Small intestine (tissue), 7 donors: ENCODE data around the gene LRCOL1. TPM values are rescaled to one million over a fixed set of nuclear protein-coding genes. Genes with fewer than 3 reads are reported as not detected.
"Not testable (repeated sequence)": the region's sequence is repeated elsewhere in the genome, so short reads cannot be mapped to it uniquely, and the experiment has no call there.

Experiments used
- DNase-seq, 2 donors: peaks; one replicate each; pipeline versions ENCODE4 v3.0.0 to v3.0.0-alpha.2; 2013
- FAIRE-seq: peaks from 2 replicates; lab custom pipeline; 2012; peaks lifted over from hg19 to GRCh38; lab: Jason Lieb, UNC
- H3K27ac ChIP-seq, 3 donors: one replicate each; pipeline ENCODE4 v1.5.1; 2013; ENCODE audit warnings: low read length in 2 of 3, mild to moderate bottlenecking in 2 of 3, control low read depth in 1 of 3, inconsistent platforms in 1 of 3, low read depth in 1 of 3, moderate library complexity in 1 of 3
- H3K27me3 ChIP-seq, 3 donors: one replicate each; pipeline ENCODE4 v1.6.1; 2013; ENCODE audit warnings: low read length in 3 of 3, inconsistent platforms in 1 of 3; ENCODE audit not compliant: control insufficient read depth in 3 of 3, insufficient read depth in 3 of 3
- H3K36me3 ChIP-seq, 3 donors: one replicate each; pipeline ENCODE4 v1.6.1; 2013; ENCODE audit warnings: low read length in 3 of 3, inconsistent platforms in 1 of 3, low read depth in 1 of 3, mild to moderate bottlenecking in 1 of 3, moderate library complexity in 1 of 3; ENCODE audit not compliant: control insufficient read depth in 3 of 3, insufficient read depth in 2 of 3
- H3K4me1 ChIP-seq, 3 donors: one replicate each; pipeline ENCODE4 v1.6.1; 2013; ENCODE audit warnings: low read length in 2 of 3, inconsistent platforms in 1 of 3, low read depth in 1 of 3, mild to moderate bottlenecking in 1 of 3, moderate library complexity in 1 of 3; ENCODE audit not compliant: control insufficient read depth in 3 of 3, insufficient read depth in 2 of 3
- H3K4me3 ChIP-seq, 3 donors: one replicate each; pipeline ENCODE4 v1.5.1; 2013; ENCODE audit warnings: low read length in 3 of 3, control low read depth in 1 of 3, inconsistent platforms in 1 of 3, low read depth in 1 of 3, mild to moderate bottlenecking in 1 of 3, moderate library complexity in 1 of 3
- H3K9me3 ChIP-seq, 2 donors: one replicate each; pipeline ENCODE4 v1.6.1; 2013; ENCODE audit warnings: low read depth in 1 of 2, low read length in 1 of 2; ENCODE audit not compliant: control insufficient read depth in 2 of 2, insufficient read depth in 1 of 2
- WGBS, 3 donors: extraction: QIAGEN DNeasy Blood & Tissue Kit; methylation state at CpG; one replicate each; pipeline ENCODE4 v1.1.7; 2013; 5-methylcytosine and 5-hydroxymethylcytosine counted together
- polyA plus RNA-seq, 4 donors: library from polyadenylated mRNA; stranded (reverse) in 3 of 4; unstranded in 1 of 4; fragments of 200-250 nt in 3 of 4; fragments of 120-200 nt in 1 of 4; gene quantifications; one replicate each; pipeline versions ENCODE4 v1.2.1 to v1.2.3, GENCODE V29; 2013
- donor health status: healthy with polysubstance abuse.
- donor health status: control.
- donor health status: control.
- donor health status: Bipolar disorder and iron deficiency.
- donor health status: healthy.

Gene LRCOL1
- polyA plus RNA-seq, 4 donors: 0.21 to 0.85 TPM; not detected in 2

DNA sequence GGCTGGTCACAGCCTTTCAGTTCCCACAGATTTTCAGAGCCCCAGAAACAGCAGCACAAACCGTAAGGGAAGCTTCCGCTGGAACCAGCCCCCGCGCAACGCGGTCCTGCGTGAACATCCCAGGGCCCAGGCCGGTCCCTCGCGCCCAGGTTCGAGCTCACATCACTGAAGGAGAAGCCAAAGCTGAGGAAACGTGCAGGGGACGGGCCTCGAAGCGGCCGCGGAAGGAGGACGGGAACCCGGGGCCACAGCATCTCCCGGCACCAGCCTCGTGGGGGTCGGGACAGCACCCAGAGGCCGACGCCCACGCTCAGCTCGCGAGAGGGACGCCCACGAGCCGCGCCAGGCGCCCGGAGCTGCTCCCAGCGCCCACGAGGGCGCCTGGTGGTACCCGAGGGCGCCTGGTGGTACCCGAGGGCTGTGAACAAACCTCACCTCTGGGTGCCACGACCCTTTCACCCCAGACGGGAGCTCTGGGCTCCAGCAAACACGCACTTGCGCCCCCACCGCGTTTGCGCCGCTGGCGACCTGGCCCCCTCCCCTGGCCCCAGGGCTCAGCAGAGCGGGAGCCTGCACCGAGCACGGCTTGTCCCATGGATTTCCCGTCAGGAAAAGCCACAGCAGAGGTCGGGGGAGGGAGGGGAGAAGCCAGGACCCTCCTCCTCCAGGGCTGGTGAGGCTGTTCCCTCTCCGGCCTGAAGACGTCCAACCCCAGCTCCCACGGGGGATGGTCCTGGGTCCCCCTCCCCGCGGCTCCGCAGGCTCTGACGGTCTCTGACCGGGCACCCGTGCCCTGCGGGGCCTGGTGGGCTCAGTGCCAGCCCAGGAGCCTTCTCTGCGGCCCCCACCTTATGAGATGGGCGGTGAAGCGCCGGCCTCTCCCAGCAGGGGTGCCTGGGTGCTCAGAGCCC lies 6.9 kb downstream of the LRCOL1 start:
- FAIRE-seq: no peak

DNA sequence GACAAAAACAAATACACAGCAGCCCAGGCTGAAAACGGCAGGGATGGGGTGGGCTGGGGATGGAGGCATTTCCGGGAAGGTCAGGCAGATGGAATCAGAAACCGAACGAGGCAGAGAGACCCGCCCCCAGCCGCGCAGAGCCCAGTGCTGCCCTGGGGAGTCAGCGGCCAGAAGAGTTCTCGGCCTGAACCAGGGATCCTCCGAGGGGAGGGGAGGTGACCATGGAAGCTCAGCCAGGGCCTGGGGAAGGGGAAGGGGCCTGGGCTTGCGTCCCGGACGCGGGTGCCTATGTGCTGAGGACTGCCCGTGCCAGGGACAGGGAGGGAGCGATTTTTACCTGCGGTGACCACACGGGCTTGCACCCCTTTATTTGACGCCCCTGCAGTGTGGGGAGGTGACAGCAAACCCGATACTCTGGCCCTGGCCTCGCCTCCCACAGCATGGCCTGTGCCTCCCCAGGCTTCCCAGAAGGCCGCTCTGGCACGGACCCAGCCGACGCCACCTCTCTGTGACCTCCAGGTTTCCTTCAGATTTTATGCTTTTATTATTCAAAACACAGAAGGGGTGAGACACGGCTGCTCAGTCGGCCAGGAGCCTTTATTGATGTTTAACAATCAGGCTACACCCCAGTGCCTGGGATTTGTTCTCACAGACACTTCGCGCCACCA lies 7.7 kb downstream of the LRCOL1 start:
- DNase-seq: peak in 1 of 2 donors; percentile 36
- peak overlapping the region in 2 of 3 donors; percentile 37 to 56 for H3K27ac ChIP-seq

More for the DNA sequence above, 6.9 kb downstream of the LRCOL1 start:
- Histone ChIP-seq H3K36me3 (no peaks in the 10 kb centered on the region), H3K4me1 (peaks cover 0 to 22% (median 0%) of the 10 kb centered on the region in 3 donors), H3K27me3 (peaks cover 2 to 82% (median 5%) of the 10 kb centered on the region in 3 donors), H3K9me3 (peaks cover 0 to 2% of the 10 kb centered on the region in 2 donors), H3K27ac (peak overlapping the region in 2 of 3 donors; percentile 56 to 71), H3K4me3 (peak overlapping the region in 1 of 3 donors; percentile 23)
- DNase-seq: no peak
- 41 to 44% (median 43%) methylated on average over 56 to 67 of the region's 67 CpGs for WGBS, 3 donors

DNA sequence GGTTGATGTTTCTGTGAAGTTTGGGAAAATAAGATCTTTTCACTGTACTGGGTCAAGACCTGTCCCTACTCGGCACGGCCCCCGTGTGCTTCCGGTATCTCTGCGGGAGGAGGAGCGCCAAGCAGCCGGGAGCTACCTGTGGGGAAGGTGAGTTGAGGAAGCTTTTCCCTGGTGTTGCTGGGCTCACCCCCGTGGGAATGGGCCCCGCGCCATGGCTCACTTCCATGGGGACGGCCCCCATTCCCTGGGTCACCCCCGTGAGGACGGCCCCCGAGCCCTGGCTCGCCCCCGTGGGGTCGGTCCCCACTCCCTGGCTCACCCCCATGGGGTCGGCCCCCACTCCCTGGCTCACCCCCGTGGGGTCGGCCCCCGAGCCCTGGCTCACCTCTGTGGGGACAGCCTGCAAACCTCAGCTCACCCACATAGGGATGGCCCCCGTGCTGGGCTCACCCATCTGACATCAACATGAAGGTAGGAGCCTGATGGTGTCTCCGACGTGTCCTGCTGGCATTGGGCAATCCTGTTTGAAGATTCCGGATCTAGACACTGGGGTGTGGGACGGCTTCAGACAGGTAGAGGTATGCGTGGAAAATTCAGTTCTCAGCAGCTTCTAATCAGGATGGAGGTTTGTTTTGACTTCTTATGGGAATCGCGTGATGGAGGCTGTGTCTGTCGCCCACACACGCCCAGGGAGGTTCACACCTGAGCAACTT lies 9.1 kb downstream of the LRCOL1 start:
- Histone ChIP-seq H3K27me3 (peaks cover 2 to 65% (median 4%) of the 10 kb centered on the region in 3 donors), H3K27ac (no peak overlapping the region), H3K9me3 (peaks cover 0 to 2% of the 10 kb centered on the region in 2 donors), H3K4me3 (no peak overlapping the region), H3K4me1 (peaks cover 0 to 18% (median 0%) of the 10 kb centered on the region in 3 donors), H3K36me3 (no peaks in the 10 kb centered on the region)
- FAIRE-seq (no peak), DNase-seq (no peak)
- 62 to 78% (median 66%) methylated on average over 25 to 31 of the region's 31 CpGs for WGBS, 3 donors

More for the DNA sequence above, 7.7 kb downstream of the LRCOL1 start:
- 26 to 33% (median 27%) methylated on average over 25 to 29 of the region's 29 CpGs for WGBS, 3 donors
- Histone ChIP-seq H3K27me3 (peaks cover 2 to 75% (median 4%) of the 10 kb centered on the region in 3 donors), H3K4me3 (no peak overlapping the region), H3K4me1 (peaks cover 0 to 18% (median 0%) of the 10 kb centered on the region in 3 donors), H3K36me3 (no peaks in the 10 kb centered on the region), H3K9me3 (peaks cover 0 to 2% of the 10 kb centered on the region in 2 donors)
- no peak for FAIRE-seq

DNA sequence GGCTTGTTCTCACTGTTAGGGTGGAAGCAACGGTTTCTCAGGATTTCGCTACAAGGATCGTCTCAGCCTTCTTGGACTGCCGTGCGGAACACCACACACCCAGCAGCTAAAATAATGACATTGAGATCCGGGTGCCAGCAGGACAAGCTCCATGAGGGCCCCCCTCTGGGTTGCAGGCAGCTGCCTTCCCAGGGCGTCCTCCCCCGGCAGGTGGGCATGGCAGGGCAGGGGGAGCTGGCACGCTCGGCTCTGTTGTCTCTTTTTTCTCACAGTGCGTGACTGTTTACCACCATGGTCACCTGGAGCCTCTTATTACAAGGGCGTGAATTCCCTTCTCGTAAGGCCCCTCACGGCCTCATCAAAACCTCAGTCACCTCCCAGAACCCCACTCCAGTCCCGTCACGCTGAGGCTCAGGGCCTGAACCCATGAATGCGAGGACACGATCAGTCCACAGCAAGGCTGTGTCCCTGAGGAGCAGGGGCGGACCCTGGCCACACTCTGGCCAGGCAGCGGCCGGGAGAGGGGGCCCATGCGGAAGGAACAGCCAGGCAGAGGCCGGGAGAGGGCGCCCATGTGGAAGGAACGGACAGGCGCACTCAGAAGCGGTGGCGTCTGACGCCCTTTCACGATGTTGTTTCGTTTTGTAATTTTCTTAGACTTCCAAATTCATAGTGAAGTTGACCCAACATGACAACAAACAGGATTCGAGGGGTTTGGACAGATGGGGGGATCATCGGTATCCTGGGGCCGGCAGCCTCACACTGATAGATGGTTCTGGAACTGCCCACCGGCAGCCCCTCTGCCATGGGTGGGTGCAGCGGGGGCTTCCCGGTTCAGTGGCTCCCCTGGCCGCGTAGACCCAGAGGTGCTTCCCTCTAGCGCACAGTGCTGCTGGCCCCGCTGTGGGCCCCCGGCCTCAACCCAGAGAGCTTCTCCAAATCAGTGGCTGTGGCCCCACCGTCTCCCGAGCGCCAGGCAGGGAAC lies 10.0 kb downstream of the LRCOL1 start:
- no peak for FAIRE-seq
- no peaks in the 10 kb centered on the region for H3K36me3 ChIP-seq
- WGBS, 3 donors: 20 to 29% (median 20%) methylated on average over 43 to 45 of the region's 45 CpGs
- peak; percentile 53 to 79 for DNase-seq
- H3K27ac ChIP-seq: peak overlapping the region in 1 of 3 donors; percentile 64
- peak overlapping the region in 2 of 3 donors; percentile 13 to 47 for H3K4me3 ChIP-seq
- H3K9me3 ChIP-seq: peaks cover 0 to 2% of the 10 kb centered on the region in 2 donors
- peaks cover 2 to 68% (median 4%) of the 10 kb centered on the region in 3 donors for H3K27me3 ChIP-seq
- peaks cover 0 to 18% (median 0%) of the 10 kb centered on the region in 3 donors for H3K4me1 ChIP-seq

DNA sequence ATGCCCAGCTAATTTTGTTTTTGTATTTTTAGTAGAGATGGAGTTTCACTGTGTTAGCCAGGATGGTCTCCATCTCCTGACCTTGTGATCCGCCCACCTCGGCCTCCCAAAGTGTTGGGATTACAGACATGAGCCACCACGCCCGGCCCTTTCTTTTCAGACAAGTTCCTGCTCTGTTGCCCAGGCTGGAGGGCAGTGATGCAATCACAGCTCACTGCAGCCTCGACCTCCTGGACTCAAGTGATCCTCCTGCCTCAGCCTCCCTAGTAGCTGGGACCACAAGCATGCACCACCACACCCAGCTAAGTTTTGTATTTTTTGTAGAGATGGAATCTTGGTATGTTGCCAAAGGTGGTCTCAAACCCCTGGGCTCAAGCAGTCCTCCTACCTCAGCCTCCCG lies 10.9 kb downstream of the LRCOL1 start:
- Histone ChIP-seq H3K4me1 (peaks cover 0 to 18% (median 0%) of the 10 kb centered on the region in 3 donors), H3K27me3 (peaks cover 2 to 61% (median 4%) of the 10 kb centered on the region in 3 donors)
- H3K9me3 ChIP-seq, H3K36me3 ChIP-seq, H3K4me3 ChIP-seq, FAIRE-seq, H3K27ac ChIP-seq, DNase-seq: not testable (repeated sequence)
- 46 to 73% (median 46%) methylated on average over 6 of the region's 6 CpGs for WGBS, 3 donors

DNA sequence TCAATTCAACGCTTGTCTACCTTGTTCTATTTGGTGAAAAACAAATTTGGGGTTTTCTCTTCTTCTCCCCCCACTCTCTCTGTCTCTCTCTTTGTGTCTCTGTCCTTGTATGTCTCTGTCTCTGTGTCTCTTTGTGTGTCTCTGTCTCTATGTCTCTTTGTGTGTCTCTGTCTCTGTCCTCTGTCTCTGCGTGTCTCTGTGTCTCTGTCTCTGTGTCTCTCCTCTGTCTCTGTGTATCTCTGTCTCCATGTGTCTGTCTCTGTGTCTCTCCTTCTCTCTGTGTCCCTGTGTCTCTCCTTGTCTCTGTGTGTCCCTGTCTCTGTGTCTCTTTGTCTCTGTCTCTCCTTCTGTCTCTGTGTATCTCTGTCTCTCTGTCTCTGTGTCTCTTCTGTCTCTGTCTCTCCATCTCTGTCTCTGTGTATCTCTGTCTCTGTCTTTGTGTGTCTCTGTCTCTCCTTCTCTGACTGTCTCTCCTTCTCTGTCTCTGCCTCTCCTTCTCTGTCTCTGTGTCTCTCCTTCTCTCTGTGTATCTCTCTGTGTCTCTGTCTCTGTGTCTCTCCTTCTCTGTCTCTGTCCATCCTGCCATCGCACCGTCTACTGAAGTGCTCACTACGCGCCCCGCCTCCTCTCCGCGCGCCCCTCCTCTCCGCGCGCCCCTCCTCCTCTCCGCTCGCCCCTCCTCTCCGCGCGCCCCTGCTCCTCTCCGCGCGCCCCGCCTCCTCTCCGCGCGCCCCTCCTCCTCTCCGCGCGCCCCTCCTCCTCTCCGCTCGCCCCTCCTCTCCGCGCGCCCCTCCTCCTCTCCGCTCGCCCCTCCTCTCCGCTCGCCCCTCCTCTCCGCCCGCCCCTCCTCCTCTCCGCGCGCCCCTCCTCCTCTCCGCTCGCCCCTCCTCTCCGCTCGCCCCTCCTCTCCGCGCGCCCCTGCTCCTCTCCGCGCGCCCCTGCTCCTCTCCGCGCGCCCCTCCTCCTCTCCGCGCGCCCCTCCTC lies 12.8 kb downstream of the LRCOL1 start:
- H3K9me3 ChIP-seq: no peaks in the 10 kb centered on the region
- peaks cover 0 to 17% (median 0%) of the 10 kb centered on the region in 3 donors for H3K4me1 ChIP-seq
- no peaks in the 10 kb centered on the region for H3K36me3 ChIP-seq
- FAIRE-seq: no peak
- 4 to 7% (median 5%) methylated on average over 10 to 57 of the region's 58 CpGs for WGBS, 3 donors
- peak overlapping the region; percentile 21 to 37 (median 34) for H3K4me3 ChIP-seq
- peak overlapping the region in 1 of 3 donors; percentile 33 for H3K27ac ChIP-seq
- DNase-seq: peak in 1 of 2 donors; percentile 76
- peaks cover 0 to 42% (median 2%) of the 10 kb centered on the region in 3 donors for H3K27me3 ChIP-seq
